Measurements from ENCODE around the gene CAMTA1.

CAMTA1 gene

DNA sequence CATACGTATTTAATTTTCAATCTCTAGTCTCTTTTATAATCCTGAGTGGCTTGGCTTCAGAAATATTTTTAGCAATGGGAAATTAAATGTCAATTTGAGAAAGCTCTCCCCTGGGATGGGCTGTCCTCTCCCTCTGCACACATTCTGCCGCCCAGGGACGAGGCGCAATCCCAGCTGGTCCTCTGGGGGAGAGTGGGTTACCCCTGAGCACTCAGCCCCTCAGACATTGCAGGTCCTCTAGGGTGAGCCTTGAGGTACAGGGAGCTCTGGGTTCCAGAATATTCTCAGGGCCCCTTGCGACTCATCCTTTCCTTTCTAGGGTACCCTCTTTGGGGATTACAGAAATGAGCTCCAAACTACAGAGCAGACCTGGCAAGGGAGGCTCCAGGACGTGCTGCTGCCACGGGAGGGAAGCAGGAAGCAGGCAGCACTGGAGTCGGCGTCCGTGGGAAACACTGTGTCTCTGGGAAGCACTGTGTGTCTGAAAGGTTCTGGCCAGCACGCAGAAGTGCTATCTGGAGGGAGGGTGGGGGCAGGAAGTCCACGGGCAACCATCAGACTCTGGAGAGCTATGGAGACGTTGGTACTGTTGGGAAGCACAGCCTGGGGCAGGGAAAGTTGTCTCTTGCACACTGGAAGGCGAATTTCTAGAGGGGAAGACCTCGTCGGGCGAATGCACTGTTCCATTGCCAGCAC is 642.5 kb downstream of the CAMTA1 start:
- DNase-seq, result no peak

DNA sequence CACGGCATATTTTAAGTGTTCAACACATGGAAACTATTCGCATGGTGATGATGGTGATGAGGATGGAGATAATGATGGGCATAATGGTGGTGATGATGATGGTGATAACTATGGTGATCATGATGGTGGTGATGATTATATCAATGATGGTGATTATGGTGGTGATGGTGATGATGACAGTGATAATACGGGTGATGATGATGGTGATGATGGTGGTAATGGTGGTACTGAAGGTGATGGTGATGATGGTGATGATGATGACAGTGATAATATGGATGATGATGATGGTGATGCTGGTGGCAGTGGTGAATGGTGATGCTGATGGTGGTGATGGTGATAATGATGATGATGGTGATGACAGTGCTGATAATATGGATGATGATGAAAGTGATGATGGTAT is 644.0 kb downstream of the CAMTA1 start:
- DNase-seq, result no peak

DNA sequence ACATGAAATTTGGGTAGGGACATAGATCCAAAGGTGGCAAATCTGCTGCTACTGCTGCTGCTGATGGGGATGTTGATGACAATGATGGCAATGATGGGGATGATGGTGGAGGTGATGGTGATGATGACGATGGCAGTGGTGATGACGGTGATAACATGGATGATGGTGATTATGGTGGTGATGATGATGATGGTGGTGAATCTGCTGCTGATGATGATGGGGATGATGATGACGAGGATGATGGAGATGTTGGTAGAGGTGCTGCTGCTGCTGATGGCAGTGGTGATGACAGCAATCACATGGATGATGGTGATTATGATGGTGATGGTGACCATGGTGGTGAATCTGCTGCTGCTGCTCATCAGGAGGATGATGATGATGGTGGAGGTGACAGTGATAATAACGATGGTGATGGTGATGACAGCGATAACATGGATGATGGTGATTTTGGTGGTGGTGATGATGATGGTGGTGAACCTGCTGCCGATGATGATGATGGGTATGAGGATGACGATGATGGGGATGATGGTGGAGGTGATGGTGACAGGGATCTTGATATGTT is 644.9 kb downstream of the CAMTA1 start:
- DNase-seq, result no peak

DNA sequence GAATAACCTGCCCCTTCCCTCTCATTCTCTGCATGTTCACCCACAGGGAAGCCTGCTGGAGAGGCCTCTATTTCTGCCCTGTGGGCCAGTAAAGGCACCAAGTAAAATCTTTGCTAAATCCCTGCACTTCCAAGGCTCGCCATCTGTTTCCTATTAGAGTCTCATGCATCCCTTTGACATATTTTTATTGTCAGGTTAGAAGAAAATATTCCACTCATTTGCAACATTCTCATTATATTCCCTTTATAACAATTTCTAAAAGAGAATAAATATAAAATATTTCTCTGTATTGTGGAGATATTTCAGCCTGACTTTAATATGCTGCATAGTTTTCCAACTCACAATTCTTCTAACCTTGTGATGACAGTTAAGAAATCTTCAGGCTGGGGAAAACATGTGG is 645.4 kb downstream of the CAMTA1 start:
- no peak for DNase-seq

DNA sequence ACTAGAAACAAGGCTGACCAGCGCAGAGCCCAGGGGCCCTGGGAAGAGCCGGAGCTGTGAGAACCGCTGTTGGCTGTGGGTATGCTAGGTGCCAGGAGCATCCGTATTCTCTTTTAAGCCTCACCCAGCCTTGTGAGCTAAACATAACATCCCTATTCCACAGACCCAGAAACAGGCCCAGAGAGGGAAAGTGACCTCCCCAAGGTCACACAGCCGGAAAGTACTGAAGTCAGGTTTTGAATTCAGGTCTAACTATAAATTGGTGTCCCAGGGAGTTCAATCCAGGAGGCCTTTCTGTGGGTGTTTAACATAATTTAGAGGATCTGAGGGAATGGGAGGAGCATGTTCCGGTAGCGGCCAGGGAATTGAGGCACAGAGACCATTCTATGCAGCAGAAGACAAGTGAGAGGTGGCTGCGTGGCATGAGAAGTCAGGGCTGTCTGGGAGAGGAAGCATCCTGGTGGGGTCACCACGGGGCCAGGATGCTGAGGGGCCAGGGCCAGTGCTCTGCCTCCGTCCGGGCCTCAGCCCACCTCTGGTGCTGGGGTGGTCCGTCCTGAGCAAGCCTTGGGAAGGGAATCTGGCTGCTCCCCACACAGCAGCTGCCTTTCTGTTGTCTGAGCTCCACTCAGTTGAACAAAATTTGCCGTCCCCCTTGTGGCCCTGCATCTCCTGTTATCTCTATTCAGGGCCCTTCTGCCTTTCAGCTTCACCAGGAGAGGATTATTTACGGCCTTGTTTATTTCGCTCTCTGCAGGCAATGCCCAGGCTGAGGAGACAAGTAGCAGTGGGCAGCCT is 647.0 kb downstream of the CAMTA1 start:
- DNase-seq, result no peak

DNA sequence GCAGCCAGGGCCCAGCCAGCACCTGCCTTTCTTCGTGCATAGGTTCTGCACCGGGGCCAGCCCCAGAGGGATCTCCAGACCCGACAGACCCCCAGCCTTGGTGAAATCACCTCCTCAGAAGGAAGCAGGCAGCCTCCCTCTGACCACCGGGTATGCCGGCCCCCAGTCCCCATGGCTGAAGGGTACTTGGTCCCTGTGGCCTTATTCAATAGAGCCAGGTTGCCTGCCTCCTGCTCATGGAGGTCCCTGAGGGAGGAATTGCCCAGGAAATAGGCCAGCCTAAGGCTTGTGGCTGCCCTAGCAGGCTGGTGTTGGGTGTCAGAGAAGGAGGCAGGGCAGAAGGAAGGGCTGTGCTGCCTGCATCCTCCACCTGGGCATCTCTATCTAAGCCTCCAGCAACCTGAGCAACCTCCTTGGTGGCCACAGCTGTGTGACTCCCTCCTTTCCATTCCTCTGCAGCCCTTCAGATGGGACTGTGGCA is 647.7 kb downstream of the CAMTA1 start:
- DNase-seq, result no peak

DNA sequence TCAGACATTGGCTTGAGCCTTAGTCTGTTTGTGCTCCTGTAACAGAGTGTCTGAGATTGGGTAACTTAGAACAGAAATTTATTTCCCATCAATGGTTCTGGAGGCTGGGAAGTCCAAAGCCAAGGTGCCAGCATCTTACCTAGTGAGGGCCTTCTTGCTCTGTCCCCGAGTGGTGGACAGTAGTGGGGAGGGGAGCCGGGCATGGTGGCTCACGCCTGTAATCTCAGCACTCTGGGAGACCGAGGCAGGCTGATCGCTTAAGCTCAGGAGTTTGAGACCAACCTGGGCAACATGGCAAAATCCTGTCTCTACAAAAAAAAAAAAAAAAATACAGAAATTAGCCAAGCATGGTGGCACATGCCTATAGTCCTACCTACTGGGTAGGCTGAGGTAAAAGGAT is 649.3 kb downstream of the CAMTA1 start:
- DNase-seq, result no peak

DNA sequence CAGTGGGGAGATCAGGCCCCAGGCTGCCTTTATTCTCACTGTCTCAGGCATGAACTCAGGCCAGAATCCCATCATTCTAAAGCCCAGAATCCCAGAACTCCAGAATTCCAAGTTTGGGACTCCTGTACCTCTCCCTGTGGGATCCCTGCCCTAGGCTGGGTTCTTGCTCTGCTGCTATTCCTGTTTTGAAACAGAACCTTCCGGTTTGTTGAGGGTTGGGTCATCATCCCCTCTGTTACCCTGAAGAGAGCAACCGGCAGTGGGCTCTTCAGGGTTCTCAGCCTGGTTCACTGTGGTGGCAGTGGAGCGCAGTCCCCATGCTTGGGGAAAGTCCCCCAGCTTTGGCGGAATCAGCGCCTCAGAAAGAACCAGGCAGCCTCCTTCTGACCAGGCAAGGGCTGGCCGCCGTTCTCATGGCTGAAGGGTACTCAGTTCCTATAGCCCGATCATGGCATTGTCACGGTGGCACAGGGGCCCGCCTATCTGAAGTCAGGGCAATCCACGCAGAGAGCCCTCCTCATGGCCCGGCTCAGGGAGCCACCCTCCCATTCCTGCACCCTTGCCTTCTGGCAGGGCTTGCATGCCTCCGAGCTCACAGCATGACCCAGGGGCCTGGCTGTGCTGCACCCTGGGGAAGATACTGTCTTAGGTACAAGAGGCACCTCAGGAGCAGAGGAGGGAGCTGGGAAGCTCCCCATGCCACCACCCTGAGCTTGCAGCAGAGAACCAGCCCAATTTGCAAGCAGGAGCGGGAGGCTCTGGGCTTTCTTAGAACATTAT is 650.2 kb downstream of the CAMTA1 start:
- DNase-seq, result no peak

DNA sequence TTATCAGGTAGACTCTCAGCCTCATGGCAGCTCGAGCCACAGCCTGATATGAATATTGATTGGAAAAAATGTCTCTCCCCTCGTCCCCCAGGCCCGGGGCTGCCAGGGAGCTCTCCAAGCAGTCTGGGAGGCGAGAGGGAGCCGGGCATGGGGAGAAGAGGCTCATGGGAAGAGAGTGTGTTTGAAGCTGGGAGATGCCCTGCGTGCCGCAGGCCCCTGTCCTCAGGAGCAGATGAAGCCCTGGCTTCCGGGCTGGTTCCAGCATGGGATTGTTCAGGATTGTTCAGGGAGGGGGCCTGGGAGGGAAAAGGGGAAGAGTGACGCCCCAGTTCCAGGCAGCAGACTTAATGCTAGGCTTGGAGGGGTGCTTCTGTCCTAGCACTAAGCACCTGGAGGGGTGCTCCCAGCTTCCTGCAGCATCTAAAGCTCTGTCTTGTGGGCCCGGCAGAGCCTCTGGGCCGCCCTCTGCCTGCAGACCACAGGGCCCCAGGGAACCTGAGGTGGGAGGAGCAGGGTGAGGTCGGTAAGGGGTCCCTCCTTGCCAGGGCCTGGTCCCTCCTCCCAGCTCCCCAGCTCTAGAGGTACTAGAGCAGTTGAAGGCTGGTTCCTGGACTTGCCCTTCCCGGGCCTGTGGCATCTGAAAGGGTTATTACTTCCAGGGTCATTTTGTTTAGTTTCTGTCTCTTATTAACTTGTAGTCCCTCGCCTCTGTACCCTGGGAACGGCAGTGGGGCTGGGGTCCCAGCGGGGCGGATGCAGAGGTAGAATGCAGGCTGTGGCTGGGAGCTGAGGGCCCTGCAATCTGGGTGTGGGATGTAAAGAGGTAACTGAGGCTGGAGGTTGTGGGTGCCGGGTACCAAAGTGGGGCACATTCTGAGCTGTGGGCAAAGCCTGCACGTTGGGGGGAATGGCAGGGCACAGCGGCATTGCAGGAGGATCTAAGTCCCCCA is 651.1 kb downstream of the CAMTA1 start:
- no peak for DNase-seq

DNA sequence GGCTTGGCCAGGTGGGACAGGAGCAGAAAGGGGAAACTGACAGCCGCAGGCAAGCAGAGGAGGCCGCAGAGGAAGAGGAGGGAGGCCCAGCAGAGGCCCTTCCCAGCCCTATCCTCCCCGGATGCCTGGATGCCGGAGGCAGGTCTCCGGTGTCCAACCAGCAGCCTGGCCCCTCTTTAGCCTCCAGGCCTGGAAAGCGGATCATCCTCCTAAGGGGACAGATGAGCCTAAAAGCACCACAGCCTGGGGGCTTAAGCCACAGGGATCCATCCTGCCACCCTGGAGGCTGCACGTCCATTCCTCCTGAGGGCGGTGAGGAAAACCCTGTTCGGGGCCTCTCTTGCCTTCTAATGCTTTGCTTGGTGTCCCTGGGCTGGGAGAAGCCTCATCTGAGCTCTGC is 651.8 kb downstream of the CAMTA1 start:
- DNase-seq, result no peak

DNA sequence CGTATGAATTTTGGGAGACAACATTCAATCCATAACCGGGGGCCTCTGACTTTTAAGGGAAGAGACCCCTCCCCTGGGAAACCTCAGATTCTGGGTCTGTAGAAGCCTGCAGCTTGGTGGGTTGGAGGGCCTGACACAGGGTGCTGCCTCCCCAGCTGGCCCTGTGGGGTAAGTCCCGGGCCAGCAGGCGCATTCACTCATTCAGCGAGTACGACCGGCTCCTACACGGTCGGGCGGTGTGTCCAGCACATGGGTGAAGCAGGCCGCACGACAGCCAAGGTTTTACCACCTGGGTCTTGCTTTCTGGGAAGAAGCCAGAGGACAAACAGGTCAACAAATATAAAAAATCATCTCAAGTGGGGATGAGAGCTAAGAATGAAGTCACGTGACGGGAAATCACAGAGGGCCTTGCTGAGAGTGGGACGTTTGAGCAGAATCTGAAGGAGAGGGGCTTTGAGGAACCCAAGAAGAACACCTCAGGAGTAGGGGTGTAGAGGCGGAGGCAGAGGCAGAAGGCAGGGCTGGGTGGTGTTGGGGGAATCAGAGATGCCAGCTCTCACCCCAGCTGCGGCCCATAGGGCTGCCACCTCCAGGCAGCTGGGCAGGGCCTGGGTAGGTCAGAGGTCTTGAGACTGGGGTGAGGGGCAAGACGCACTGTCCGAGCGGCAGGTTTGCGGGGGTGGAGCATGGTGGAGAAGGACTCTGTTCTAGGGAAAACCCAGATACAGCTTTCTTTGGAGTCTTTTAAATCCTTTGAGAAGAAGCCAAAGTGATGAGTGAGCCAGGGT is 652.5 kb downstream of the CAMTA1 start:
- DNase-seq, result no peak

DNA sequence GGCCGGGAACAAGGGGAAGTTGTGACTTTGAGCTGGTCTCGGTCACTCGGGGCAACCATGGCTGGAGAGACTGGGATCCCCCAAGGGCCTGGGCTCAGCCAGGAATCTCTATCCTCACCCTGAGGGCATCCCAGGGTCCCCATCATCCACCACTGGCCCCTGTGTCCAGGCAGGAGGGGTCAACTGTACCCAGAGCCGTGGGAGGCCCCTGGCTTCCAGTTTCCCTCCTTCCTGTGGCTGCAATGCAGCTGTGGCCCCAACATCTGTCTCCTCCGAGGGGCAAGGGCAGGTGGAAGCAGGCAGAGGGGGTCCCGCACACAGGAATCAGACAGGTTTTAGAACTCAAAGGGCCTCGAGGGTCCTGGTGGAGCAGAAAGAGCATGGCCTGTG is 653.1 kb downstream of the CAMTA1 start:
- DNase-seq, result no peak

DNA sequence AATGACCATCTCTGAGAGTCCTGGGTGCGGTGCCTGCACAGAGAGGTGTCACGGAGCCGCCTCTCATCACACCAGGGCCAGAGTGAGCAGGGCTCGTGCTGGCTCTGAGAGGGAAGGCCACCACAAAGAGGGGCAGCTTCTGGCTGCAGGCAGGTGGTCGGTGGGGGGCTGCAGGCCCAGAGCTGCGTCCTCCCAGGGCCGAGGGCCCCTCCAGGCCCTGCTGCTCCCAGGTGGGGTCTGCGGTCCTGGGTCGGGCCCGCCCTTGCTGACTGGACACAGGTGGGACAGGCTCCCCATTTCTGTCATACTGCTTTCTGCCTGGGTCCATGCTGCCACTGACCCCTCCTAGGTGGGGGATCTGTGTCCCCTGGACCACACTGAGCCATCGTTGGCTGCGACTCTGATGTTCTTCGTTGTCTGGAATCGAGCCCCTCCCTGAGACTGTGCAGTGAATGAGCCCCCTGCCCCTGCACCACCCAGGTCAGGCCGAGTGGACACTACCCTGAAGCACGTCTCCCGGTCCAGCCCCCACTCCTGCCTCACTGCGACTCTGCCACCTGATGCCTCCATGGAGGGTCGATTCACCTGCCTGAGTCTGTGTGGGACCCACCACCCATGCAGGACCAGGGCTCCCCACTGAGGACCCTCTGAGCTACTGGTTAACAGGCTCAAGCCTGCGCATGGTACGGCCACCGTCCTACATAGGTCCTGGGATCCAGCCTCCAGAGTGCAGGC is 653.8 kb downstream of the CAMTA1 start:
- no peak for DNase-seq

DNA sequence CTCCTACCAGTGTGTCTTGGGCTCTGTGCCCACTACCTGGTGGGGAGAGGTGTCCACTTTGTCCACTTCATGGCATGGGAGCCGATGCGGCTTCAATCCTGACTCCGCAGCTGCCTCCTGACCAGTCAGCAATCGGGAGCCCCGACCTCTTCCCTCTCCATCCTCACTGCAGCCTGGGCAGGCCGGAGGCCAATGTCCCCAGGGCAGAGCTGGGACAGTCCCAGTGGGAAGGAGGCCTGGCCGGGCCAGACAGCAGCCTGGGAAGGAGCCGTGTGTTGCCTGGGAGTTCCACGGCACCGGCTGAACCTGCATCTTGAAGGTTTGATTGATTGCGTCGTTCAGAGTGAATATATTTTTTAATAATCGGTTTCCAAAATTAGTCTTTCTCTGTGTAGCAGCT is 654.9 kb downstream of the CAMTA1 start:
- DNase-seq, result no peak

DNA sequence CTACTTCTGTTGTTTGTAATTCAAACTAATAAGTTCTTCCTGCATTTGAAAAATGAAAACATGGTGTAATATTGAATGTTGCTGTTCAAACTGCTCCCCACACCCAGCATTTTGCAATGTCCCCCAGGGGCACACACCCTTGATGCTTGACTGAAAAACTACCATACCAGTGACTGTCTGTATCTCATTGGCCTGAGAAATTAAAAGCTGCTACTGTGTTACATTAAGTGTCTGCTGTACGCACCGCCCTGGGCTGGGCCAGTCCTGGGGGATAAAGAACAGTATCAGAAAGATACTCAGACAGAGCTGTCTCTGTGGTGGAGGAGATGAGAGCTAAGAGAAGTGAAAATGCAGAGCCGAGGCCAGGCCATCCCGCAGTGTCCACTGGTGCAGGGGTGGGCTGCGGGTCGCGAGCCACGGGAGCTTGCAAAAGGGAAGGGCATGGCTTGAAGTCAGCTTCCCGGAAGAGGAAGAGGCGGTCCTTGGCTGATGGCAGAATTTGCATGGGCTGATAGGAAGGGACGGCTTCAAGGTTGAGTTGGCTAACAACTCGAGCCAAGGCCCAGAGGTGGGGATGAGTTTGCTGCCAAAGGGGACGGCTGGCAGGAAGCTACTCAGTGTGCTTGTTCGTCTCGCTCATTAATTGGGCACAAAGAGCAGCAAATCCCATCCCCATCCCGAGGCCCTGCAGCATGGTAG is 656.0 kb downstream of the CAMTA1 start:
- no peak for DNase-seq

DNA sequence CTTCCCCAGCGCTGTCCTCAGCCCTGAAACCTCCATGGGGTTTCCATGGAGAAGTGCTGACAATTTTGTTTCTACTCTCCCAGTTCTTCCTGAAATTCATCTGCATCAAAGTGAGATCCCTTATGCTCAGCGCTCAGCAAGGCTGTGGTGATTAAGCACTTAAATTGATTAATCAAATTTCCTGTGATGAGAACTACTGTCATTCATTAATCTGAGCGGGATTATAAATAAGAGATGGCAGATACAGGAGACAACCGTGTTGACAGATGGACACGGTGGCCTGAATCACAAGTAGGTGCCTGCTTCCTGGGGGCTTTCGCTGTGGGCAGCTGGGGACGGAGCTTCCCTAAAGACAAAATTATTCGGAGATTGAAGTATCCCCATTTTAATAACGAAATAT is 656.8 kb downstream of the CAMTA1 start:
- no peak for DNase-seq

DNA sequence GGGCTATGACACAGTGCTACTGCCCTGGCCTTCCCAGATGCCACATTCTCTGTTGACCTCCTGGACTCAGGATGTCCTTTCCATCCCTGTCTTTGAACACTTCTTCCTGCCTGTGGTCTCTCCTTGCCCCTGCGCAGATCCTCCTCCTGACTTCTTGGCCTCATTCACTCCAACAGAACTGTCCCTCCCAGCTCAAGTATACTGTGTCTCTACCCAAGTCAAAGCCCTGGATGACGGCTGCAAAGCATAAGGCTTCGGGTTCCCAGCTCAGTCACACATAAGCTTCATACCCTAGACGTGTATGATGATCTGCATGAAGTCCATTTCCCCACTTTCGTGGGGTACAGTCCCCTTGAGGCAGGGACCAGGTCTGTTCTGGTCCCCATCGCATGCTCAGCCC is 657.7 kb downstream of the CAMTA1 start:
- DNase-seq, result no peak

DNA sequence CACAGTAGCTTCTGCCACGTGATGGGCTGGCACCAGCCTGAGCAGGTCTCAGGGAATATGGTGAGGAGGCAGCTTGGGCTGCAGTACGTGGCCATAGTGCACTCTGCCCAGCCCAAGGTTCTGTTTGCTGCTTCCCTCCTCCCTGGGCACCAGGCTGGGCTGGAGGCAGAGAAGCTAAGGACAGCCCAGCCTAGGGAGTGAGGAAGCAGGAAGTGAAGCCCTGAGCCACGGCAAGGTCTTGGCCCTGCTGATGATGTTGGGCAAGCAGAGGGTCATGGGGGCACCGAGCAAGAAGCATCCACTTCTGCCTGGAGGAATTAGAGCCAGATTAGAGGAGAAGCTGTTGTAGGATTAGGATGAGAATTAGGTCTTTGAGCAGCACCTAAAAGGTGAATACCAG is 659.1 kb downstream of the CAMTA1 start:
- no peak for DNase-seq

DNA sequence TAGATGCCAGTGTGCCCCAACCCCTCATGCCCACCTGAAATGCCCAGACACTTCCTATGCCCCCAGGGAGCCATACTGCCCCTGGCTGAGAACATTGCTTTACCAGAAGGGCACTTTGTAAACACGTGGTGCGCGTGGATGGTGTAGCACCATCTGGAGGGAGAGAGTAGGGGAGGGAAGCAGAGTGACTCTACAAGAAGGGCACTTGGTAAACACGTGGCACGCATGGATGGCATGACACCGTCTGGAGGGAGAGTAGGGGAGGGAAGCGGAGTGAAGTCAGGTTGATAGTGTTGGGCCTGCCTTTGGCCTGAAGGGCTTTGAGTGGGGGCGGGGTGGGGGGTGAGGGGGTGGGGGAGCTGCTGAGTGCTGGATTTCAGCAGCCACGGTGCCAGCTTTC is 661.8 kb downstream of the CAMTA1 start:
- DNase-seq, result no peak

DNA sequence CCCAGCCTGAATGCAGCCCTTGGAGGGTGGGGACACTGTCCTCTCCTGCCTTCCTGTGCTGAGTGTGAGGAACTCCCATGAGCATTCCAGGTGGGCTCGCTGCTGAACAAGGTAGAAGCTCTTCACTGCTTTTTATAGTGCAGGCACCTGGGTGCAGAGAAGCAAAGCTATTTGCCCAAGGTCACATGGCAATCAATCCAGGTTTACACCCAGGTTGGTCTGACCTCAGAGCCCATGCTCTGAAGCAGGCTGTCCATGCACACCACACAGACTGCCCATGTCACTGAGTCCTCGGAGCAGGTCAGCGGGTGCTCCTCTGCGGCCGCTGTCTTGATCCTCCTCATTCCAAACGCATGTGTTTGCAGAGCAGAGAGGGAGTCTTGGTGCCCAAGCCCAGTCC is 662.5 kb downstream of the CAMTA1 start:
- no peak for DNase-seq

All from NCI-H1105 treated with DMSO at 0.1 percent for 48 hours (cell line).